Keratinocyte (primary cell): ENCODE data around the gene GOLGA8K.
"Not testable (repeated sequence)": the region's sequence is repeated elsewhere in the genome, so short reads cannot be mapped to it uniquely, and the experiment has no call there.

Source experiments
- EZH2 ChIP-seq: IDR thresholded peaks from one replicate; pipeline ENCODE4 v1.6.1; 2012; ENCODE audit warnings: inconsistent platforms, mild to moderate bottlenecking, low read length, moderate library complexity
- TF ChIP-seq, protein P1 (sequence below), 3 experiments: IDR thresholded peaks in 1 of 3; conservative IDR thresholded peaks in 1 of 3; optimal IDR thresholded peaks in 1 of 3; 2 replicates in 2 of 3; 3 replicates in 1 of 3; pipeline versions ENCODE3 to v1.5.1; 2011; ENCODE audit warnings: low read length in 3 of 3, mild to moderate bottlenecking in 3 of 3, moderate library complexity in 2 of 3, control low read depth in 1 of 3, inconsistent platforms in 1 of 3; ENCODE audit not compliant: insufficient read depth in 2 of 3; ENCODE audit errors: extremely low read depth in 1 of 3

DNA sequence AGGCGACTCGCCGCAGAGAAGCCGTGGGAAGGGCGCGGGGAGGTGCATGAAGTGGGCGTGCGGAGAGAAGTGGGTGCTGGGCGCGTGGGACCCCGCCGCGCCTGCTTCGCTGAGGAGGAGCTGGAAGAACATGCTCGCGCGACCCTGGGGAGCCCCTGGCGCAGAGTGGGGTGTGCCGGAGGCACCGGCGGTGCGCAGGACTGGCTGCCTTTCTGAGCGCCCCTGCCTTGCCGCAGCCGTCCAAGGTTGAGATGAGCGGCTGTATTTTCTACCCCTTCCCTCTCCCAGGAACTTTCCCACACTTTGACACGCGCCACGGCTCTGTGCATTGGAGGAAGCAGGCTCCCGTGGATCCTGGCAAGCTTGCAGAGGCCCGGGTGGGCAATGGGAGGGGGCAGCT, 56.1 kb downstream of the GOLGA8K start:
- TF ChIP-seq, protein P1, sequence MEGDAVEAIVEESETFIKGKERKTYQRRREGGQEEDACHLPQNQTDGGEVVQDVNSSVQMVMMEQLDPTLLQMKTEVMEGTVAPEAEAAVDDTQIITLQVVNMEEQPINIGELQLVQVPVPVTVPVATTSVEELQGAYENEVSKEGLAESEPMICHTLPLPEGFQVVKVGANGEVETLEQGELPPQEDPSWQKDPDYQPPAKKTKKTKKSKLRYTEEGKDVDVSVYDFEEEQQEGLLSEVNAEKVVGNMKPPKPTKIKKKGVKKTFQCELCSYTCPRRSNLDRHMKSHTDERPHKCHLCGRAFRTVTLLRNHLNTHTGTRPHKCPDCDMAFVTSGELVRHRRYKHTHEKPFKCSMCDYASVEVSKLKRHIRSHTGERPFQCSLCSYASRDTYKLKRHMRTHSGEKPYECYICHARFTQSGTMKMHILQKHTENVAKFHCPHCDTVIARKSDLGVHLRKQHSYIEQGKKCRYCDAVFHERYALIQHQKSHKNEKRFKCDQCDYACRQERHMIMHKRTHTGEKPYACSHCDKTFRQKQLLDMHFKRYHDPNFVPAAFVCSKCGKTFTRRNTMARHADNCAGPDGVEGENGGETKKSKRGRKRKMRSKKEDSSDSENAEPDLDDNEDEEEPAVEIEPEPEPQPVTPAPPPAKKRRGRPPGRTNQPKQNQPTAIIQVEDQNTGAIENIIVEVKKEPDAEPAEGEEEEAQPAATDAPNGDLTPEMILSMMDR (optimal IDR thresholded peaks at IDR 0.05 in 1 of 3, IDR thresholded peaks at IDR 0.05 in 1 of 3, conservative IDR thresholded peaks at IDR 0.05 in 1 of 3; ENCODE audit: extremely low read depth in 1 of 3, insufficient read depth in 2 of 3, low read length in 3 of 3) = not testable (repeated sequence)
- not testable (repeated sequence) for TF ChIP-seq EZH2
